ENCODE results near the gene LRIT3.
A peak's percentile ranks its signal among the peaks of the same experiment; 100 is the strongest.

The LRIT3 gene, protein sequence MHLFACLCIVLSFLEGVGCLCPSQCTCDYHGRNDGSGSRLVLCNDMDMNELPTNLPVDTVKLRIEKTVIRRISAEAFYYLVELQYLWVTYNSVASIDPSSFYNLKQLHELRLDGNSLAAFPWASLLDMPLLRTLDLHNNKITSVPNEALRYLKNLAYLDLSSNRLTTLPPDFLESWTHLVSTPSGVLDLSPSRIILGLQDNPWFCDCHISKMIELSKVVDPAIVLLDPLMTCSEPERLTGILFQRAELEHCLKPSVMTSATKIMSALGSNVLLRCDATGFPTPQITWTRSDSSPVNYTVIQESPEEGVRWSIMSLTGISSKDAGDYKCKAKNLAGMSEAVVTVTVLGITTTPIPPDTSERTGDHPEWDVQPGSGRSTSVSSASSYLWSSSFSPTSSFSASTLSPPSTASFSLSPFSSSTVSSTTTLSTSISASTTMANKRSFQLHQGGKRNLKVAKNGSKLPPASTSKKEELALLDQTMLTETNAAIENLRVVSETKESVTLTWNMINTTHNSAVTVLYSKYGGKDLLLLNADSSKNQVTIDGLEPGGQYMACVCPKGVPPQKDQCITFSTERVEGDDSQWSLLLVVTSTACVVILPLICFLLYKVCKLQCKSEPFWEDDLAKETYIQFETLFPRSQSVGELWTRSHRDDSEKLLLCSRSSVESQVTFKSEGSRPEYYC

DNA sequence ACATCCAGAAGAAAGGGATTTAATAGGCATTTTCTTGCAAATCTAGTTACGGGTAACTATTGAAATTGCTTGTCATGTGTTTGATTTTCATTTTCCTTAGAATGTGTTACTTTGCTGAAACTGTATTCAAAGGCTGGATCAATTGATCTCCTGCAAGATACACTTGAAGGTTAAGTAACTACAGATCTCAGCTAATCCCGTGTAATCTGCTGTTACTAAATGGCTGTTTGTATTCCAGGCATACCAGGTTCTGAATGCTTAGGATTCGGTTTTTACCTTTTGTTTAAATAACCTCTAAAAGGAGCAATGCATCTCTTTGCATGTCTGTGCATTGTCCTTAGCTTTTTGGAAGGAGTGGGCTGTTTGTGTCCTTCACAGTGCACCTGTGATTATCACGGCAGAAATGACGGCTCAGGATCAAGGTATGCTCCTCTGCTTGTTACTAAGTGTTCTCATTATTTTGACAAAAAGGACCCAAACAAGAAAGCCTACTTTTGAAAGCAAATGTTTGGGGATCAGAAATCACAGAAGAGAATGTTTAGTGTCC, at the start of gene LRIT3:
LRIT3 (plus strand) TSS at position 212 of the 547 bp plus-strand sequence; CDS start at position 307, 95 bp downstream.
- no peak for DNase-seq

DNA sequence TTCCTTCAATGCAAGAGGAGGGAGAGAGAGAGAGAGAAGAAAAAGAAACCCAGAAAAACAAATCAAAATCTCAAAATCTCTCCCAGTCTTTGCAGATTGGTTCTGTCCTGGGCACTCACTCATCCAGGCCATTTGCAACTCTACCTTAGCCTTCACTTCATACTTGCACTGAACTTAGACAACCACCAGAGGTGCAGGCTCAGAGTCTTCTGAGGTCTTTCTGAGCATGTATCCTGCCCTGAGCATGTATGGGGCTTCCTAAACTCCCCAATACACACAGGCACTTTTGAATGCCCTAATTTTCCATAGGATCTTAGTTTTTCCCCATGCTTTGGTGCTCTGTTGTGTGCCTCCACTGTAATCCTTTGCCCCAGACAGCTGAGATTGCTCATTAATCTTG, 49.0 kb upstream of the LRIT3 start:
- DNase-seq: no peak

DNA sequence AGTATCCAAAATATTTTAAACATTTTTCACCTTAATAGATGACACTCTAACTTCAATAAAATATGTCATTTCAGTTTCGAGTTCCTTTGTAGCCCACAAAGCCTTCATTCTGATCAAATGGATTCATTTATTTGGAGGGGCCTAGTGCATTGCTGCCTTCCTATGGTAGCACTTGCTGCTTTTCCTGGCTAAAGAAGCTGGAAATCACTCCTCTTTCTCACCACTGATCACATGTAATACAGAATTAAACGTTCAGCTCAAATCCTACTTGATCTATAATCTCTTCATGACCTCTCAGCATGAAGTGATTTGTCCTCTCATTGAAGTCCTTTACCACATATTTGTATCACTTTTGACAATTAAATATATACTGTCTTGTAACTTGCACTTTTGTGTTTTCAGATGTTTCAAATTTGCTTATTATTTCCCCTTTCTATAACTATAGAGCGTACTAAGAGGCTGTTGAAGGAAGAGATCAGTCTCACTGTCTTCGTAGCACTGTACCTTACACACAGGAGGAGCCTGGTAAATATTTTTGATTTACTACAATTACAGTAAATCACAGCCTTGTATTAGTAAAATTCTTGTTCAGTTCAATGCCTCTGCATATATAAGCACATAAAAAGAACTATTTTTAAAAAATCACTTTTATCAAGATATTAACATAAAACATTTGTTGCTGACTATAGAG, 46.7 kb upstream of the LRIT3 start:
- DNase-seq: no peak

DNA sequence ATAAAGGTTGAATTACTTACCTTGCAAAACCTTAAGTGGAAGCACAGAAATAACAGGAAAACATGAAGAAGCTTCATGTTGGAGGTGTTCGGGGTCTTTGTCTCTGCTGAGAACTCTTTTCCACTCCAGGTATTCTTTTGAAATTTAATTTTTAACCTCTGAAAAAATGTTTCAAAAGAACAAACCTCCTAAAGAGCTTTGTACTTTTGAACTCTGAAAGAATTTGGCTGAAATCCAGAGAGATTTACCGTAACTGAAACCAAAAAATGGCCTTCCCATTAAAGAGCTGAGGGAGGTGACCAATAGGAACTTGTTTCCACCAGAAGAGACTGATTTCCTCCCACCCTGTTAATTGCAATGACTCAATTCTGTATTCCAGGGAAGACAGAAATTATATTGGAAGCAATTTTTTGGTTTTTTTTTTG, 46.0 kb upstream of the LRIT3 start, which contains the start of gene CFI:
CFI (minus strand) TSS at position 105 of the 425 bp plus-strand sequence; CDS start at position 77, 28 bp downstream.
- no peak for DNase-seq

DNA sequence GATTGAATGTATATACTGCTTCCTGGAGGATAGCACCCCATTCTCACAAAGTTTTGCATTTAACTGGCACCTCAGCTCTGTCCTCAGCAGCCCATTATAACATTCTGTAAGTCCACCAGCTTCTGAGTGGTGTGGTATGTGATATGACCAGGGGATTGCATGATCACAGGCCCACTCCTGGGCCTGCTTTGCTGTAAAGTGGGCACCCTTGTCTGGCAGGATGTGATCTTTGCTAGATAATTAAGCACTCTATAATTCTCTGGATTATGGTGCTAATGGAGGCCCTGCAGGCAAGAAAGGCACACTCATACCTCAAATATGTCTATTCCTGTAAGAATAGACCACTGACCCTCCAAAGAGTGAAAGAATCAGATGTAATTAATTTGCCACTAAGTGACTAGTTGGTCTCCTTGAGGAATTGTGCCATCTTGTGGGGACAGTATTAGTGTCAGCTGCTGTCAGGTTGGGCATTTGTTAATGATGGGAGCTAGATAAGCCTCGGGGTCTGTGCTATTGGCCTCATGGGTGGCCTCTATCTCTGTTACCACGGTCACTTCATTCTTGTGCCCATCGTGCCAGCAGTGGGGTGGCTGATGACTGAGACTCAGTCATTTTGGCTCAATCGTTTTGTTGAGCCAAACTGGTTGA, 43.9 kb upstream of the LRIT3 start:
- peak; percentile 45 for DNase-seq

DNA sequence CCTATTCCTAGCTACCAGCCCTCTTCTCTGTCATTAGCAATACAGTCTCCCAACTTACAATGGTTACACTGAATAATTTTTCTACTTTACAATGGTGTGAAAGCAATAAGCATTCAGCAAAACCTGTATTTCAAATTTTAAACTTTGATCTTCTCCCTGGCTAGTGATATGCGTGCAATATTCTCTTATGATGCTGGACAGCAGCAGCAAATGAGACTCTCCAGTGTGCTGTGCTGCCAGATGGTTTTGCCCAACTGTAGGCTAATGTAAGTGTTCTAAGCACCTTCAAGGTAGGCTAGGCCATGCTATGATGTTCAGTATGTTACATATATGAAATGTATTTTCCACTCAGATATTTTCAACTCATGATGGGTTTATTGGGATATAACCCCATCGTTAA, 38.3 kb upstream of the LRIT3 start:
- DNase-seq: no peak

DNA sequence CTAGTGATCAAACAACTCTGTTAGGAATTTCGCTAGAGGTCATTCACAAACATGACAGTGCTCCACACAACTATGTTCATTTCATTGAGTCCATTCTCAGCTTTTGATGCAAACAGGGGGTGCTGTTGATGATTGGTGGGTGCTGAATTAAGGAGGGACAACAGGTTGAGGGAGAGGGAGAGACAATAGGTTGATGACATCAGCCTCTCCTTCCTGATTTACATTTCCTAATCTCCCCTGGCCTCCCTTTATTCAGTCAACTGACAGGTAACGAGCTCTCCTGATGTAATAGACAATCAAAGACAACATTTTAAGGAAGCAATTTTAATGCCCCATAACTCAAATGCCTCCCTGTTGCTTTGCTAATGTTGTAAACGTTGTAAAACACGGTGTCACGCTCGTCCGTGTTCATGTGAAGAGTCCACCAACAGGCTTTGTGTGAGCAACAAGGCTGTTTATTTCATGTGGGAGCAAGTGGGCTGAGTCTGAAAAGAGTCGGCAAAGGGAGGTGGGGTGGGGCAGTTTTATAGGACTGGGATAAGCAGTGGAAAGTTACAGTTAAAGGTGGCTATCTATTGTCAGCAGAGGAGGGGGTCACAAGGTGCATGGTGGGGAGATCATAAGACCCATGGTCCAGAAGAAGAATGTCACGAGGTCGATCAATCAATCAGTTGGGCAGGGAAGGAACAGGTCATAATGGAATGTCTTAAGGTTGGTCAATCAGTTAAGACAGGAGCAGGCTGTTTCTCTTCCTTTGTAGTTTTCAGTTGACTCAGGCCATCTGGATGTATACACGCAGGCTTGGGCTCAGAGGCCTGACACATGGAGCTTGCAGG, 37.1 kb upstream of the LRIT3 start:
- no peak for DNase-seq

DNA sequence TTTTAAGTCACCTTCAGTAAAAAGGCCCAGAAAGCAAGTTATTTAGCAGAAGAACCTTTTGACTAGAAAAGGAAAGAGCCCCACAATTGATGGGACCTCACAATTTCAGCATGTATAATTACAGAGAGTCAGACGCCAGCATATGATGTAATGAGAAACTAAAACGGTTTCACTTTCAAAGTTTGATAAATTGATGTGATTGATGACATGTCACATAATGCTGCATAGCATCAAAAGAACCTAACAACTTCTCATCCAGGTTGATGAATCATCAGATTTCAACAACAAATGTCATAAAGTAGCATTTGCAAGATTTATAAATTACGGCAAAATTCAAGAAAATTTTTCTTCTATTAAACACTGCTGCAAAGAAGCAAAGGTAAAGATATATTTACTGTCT, 36.2 kb upstream of the LRIT3 start:
- DNase-seq: no peak

DNA sequence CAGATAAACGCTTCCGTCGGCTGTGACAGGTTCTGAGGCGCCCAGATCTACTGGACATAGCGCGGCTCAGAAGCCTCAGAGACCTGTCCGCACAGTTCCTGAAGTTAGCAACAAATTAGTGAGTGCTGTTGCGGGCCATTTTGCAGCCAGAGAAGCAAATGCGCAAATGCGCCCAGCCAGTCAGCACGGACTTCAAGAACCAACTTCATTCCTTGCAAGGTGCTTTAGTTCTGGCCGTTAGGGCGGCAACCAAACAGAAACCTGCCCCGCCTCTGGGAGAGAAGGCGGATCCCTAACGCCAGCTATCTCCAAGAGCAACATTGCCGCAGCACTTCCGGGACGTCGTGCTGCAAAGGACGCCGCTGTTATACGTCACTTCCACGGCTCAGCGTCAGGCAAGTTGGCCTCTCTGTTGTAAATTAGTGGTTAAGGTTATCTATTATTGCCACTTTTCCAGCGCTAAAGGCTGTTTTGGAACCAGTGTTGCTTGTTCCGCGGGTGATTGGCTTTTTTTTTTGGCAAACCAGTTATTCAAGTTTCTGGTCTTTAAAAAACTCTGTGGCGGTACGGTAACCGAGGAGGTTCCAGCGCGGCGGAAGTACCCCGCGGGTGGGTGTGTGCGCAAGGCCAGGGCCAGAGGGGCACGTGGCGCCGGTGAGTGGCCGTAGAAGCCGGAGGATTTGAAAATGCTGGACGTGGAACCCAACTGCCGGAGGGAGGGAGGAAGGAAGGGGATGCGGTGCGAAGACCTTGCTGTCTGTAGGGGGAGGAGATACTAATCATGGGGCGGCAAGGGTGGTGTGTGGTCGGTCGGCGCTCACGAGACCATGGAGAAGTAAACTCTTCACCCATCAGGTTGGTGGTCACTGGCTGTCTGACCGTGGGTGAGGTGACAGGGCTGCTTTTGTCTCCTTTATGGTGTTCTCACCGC, 32.5 kb upstream of the LRIT3 start, which contains the start of gene GAR1:
GAR1 (plus strand) TSS at position 612 of the 931 bp plus-strand sequence. CDS start 403 bp downstream, outside the sequence.
- DNase-seq: peak; percentile 87

DNA sequence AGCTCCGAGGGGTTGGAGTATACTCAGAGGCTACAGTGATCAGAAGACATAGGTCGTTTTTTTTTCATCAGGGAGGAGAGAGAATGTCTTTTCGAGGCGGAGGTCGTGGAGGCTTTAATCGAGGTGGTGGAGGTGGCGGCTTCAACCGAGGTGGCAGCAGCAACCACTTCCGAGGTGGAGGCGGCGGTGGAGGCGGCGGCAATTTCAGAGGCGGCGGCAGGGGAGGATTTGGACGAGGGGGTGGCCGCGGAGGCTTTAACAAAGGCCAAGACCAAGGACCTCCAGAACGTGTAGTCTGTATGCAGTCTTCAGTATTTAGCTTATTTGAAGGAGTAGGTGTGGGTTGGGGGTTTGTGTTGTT, 31.8 kb upstream of the LRIT3 start:
- DNase-seq: no peak

DNA sequence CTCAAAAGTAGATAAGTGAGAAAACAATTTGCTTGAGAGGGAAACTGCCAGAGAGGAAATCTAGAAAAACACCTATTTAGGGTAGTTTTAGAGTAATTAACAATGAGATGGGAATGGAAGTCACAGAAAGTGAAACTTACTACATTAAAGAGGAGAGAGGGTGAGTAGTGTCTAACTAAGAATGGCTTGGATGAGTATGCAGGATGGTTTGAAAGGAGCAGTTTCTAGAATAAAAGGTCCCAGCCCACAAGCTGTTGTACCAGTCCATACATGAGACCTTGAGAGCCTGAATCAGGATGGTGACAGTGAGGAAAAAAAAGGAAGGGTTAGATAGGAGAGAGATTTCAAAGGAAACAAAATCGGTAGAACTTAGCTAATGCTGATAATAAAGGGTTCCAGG, 31.0 kb upstream of the LRIT3 start:
- no peak for DNase-seq

DNA sequence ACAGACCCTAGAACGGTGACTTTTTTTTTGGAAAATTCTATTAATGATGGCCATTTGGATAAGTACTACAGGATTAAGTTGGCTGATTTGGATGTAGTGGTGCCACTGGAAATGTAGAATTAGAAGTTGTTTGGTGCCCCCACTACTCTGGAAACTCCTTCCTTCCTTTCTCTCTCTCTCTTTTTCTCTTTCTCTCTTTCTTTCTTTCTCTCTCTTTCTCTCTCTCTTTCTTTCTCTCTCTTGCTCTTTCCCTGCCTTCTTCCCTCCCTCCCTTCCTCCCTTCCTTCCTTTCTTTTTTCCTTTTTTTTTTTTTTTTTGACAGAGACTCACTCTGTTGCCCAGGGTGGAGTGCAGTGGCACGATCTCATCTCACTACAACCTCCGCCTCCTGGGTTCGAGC, 29.6 kb upstream of the LRIT3 start:
- no peak for DNase-seq

DNA sequence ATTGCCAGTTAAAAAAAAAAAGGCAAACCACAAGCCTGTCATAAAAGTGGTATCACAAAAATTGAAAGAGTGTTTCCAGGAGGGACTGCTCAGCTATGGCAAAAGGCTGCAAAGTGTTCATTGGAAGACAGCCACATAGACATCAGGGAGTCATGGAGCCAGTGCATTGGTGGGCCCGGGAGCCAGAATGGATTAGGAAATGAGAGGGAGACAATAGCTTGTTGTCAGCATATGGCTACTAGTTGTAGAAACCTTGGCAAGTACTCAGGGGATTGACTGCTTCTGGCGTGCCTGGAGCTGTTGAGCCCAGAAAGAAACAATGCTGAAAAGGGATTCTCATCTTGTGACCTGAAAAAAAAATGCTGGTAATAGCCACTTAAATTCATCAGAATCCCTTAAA, 27.3 kb upstream of the LRIT3 start:
- DNase-seq: no peak

DNA sequence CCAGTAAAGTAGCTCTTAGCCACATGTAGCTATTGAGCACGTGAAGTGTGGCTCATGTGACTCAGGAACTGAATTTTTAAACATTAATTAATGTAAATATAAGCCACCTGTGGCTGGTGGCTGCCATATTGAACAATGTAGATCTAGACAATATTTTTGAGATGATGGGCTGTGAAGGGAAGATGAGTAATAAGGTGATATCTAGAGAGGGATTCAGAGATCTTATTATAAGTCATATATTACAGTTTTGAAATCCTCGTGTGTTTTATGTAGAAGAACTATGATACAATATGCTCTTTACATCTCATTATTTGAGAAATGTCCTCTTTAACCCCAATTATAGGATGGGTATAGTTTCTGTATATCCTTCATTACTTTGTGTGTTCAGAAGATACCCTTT, 26.7 kb upstream of the LRIT3 start:
- DNase-seq: no peak

DNA sequence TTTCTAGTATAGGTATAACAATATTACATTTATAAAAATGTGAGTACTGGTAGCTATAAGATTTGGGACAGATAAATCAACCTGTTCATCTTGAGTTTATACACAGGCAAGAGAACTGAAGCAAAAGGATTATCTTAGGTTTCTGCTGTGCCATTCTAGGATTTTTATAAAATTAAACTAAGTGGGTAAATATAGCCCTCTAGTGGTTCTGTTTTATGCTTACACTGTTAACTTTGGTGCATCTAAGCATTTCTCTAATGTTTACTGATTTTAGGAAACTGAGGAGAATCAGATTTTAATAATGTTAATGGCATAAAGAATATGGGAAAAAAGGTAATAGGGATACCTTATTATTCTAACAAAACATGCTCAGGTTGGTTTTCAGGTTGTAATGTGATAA, 21.2 kb upstream of the LRIT3 start:
- peak; percentile 21 for DNase-seq

DNA sequence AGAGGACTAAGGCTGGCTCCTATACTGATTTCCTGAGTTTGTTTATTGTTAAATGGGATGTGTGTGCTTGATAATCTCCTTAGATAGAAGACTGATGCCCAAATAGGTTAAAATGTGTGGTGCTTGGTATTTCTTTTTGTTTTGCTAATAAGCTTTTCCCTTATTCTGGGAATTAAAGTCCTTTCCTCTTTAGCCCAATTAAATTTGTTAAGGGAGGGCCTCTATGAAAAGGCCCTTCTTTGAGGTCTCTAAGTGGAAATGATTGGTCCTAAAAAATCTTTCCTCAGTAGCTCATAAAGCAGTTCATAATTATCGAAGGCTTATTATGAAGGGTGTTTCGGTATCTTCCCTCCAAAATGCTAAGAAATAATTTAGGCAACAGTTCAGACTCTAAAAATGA, 20.2 kb upstream of the LRIT3 start, which contains the start of gene RRH:
RRH (plus strand) TSS at position 301 of the 400 bp plus-strand sequence; CDS start at position 357, 56 bp downstream.
- no peak for DNase-seq

DNA sequence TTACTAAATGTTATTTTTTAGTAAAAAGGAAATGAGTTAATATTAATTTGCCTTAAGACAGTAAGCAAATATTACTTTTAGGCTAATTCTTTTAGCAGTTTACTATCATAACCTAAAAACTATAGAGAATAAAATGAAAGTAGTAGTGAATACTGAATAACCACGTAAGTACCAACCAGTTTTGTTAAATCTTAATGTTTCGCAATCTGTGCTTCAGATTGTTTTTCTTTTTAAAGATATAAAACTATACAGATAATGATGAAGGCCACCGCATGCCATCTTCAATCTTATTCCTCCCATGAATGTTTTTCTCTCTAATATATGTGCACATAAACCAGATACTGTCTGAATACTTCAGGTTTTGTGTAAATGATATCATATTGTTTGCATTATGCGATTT, 14.2 kb upstream of the LRIT3 start:
- no peak for DNase-seq

DNA sequence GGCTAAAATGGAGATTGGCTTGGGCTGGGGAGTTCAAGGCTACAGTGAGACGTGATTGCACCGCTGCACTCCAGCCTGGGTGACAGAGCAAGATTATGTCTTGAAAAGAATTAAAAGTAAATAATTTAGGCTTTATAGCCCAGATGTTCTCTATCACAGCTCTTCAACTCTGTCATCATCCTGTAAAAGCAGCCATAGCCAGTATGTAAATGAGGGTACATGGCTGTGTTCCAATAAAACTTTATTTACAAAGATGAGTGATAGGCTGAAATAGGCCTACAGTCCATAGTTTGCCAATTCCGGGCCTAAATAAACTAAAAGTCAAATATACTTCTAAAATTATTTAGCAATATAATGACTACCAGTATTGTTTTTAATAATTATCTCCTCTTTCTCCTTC, 10.9 kb upstream of the LRIT3 start:
- DNase-seq: no peak

DNA sequence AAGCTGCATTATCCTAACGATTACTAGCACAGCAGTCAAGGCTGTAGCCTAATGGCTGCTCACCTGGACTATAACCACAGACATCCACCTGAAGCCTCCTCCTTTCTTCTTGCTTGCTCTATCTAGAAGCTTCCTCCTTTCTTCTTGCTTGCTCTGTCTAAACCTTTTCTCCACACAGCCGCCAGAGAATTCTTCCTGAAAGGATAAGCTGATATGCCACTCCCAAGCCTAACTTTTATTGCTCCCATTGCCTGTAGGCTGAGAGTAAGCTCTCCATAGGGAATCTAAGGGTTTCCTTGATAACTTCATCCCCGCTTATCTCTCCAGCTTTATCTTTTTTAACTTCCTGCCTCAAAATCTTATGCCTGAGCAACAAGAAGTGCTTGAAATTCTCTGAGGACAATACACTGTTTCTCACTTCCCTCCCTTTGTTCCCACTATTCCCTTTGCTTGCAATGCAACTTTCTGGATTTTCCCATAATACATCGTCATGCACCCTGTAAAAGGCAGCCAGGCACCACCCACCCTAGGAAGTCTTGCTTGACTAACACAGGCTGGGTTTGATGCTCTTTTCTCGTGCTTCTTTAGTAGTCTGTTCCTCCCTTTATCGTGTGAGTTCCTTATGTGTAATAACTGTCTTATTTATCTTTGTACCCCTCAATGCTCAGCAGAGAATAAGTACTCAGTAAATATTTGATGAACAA, 1.4 kb upstream of the LRIT3 start:
- DNase-seq: no peak

DNA sequence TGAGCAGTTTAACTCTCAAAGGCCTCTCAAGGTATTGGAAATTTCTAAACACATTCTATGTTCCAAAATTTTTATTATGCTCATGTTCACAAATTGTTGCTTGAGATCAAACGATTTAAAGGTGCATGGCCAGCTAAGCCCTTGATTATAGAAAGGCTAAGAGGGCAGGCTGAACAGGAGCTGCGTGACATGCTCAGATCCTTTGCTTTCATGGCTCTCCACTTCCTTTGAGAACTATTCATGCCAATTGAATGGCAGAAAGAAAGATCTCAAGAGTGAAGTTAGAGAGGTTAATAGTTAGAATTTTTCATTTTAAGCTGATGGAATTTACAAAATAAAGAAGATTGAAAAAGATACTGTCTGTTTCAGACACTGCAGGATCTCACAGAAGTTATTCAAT, 594 bp downstream of the LRIT3 start:
- no peak for DNase-seq
